Naive B cell (primary cell): ENCODE results near the gene TEP1. TPM values are rescaled to one million over a fixed set of nuclear protein-coding genes. Genes with fewer than 3 reads are reported as not detected.
A peak's percentile ranks its signal among the peaks of the same experiment; 100 is the strongest.
"Not testable (repeated sequence)": the region's sequence is repeated elsewhere in the genome, so short reads cannot be mapped to it uniquely, and the experiment has no call there.

Experiments
- ATAC-seq, 2 donors: fragments of 150-1000 bp; cut with Tn5 transposase; 2 replicates each; pipeline ENCODE4 v1.10.0; 2021; ENCODE audit warnings: low read depth in 2 of 2, mild to moderate bottlenecking in 2 of 2, moderate library complexity in 2 of 2
- DNase-seq: peaks from one replicate; pipeline ENCODE4 v3.0.0; 2022
- H3K27ac Mint-ChIP-seq, 6 donors: one replicate each; pipeline ENCODE4 v1.8.0; 2020 to 2022; ENCODE audit warnings: mild to moderate bottlenecking in 6 of 6, mixed read lengths in 6 of 6, moderate library complexity in 5 of 6, inconsistent platforms in 2 of 6
- H3K27me3 Mint-ChIP-seq, 3 donors: one replicate each; pipeline ENCODE4 v1.8.0; 2021 to 2022; ENCODE audit warnings: mixed read lengths in 3 of 3, mild to moderate bottlenecking in 1 of 3
- H3K36me3 Mint-ChIP-seq, 2 donors: one replicate each; pipeline ENCODE4 v1.8.0; 2020 to 2022; ENCODE audit warnings: mixed read lengths in 2 of 2, inconsistent platforms in 1 of 2, mild to moderate bottlenecking in 1 of 2
- H3K4me1 Mint-ChIP-seq, 3 donors: one replicate each; pipeline ENCODE4 v1.8.0; 2020 to 2022; ENCODE audit warnings: mixed read lengths in 3 of 3, inconsistent platforms in 1 of 3, mild to moderate bottlenecking in 1 of 3, moderate library complexity in 1 of 3
- H3K4me3 Mint-ChIP-seq, 8 donors: one replicate each; pipeline ENCODE4 v1.8.0; 2020 to 2022; ENCODE audit warnings: mild to moderate bottlenecking in 8 of 8, mixed read lengths in 8 of 8, moderate library complexity in 8 of 8, inconsistent platforms in 2 of 8
- H3K9me3 Mint-ChIP-seq, 7 donors: one replicate each; pipeline ENCODE4 v1.8.0; 2020 to 2022; ENCODE audit warnings: mixed read lengths in 7 of 7, mild to moderate bottlenecking in 5 of 7, inconsistent platforms in 2 of 7, moderate library complexity in 1 of 7
- polyA plus RNA-seq, 6 donors: library from polyadenylated mRNA; unstranded; fragments of 300-500 nt; fragmentation: Illumina TruSeq; gene quantifications; one replicate each; pipeline ENCODE4 v1.2.3, GENCODE V29; 2021; ENCODE audit warnings: low read depth in 6 of 6

Gene TEP1
- polyA plus RNA-seq, result 10 to 100 TPM in 1 of 6 donors, 1 to 10 TPM in 4, under 1 TPM in 1; 0.15 to 17.2 (median 7.7) TPM

DNA sequence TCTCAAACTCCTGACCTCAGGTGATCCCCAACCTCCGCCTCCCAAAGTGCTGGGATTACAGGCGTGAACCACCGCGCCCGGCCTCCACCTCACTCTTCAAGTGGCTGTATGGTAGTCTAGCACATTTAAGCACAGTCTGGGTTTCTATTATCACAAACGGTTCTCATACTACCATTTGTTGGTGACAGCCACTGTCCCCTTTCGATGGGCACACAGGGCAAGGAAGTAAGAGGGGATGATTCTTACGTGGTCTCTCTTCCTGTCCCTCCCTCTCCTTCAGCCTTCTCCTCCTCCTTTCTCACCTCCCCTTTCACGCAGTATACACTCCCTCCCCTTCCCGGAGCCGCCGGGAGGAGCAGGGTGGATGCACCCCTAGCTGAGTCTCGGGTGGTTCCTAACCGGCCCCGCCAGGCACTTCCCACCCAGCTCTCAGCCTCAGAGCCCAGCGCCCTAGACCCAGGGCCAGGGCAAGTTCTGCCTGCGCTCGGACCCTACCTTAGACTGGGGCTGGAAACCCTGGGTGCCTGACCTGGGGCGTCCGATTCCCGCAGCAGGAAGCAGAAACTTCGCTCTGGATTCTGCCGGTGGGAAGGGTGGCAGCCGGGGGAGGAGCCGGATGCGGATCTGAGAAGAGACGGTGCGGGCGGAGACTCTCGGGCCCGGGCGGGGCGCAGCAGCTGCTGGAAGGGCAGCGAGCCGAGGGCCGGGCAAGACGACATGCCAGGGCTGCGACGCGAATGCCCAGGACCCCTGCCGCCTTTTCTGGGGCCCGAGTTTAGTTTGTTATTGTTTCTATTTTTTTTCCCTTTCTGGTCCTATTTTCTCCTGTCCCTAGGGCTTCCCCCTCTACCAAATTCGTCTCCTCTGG, at the start of gene TEP1:
Gene TEP1, minus strand, starts transcription at position 626 of the 868 bp plus-strand sequence. CDS start 5,062 bp downstream, outside the sequence.
- H3K4me3 Mint-ChIP-seq, result peak within 1 kb of the TSS; percentile 88 to 100 (median 96)
- no peaks in the 10 kb centered on the region for H3K36me3 Mint-ChIP-seq
- no peaks in the 10 kb centered on the region for H3K9me3 Mint-ChIP-seq
- no peaks in the 10 kb centered on the region for H3K27me3 Mint-ChIP-seq
- DNase-seq, result peak; percentile 73
- peak within 1 kb of the TSS; percentile 89 to 99 (median 98) for H3K27ac Mint-ChIP-seq
- ATAC-seq, result peak; percentile 68
- peaks cover 40 to 64% (median 48%) of the 10 kb centered on the region in 3 donors for H3K4me1 Mint-ChIP-seq

GRCh38 chr14:20461225-20462141, 48.2 kb upstream of the TEP1 start, which contains the start of gene PIP4P1:
PIP4P1 (minus strand) TSS chr14:20461434; CDS start chr14:20461325, 109 bp downstream.
- Mint-ChIP-seq H3K4me1 (peaks cover 41 to 55% (median 43%) of the 10 kb centered on the region in 3 donors), H3K27me3 (no peaks in the 10 kb centered on the region), H3K36me3 (peaks cover 11 to 19% of the 10 kb centered on the region in 2 donors), H3K4me3 (peak within 1 kb of the TSS; percentile 89 to 98 (median 94)), H3K9me3 (peaks cover 0 to 5% (median 0%) of the 10 kb centered on the region in 7 donors), H3K27ac (peak within 1 kb of the TSS; percentile 98 to 100 (median 99))
- ATAC-seq, result peak; percentile 74 to 76
- DNase-seq, result peak; percentile 99

DNA sequence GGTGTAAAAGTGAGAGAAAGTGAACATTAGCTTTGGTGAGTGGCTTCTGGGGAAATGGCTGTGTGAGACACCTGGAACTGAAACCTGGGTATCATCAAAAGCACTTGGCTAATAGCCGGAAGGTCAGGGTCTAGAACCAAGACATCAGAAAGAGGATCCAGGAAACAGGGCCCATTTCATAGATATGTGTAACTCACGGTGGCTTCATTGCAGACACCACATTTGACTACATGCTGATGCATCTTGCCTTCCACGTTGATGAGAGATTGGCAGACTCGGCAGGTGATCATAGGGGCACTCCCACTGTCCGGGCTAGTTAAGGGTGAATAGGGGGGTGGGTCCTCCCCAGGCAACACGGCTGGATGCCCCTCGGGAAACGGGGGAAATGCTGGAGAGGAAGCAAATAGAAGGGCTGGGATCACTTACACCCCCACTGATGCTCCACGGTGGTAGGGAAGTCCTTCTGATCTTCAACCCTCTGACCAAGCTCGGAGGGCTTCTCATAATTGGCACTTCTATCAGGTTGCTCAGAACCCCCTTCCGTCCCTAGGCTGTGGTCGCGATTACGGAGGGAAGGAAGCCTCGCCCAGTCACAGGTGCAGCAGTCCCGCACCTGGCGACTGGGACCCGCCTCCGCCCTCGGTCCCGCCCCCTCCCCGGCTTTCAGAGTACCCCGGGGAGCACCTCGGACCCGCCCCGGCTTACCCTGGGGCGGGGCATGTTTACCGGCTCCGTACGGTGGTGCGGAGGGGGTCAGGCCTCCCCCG, 47.3 kb upstream of the TEP1 start:
- H3K4me1 Mint-ChIP-seq, result peaks cover 41 to 55% (median 43%) of the 10 kb centered on the region in 3 donors
- ATAC-seq, result peak; percentile 48 to 51
- peak; percentile 87 for DNase-seq
- peak overlapping the region; percentile 98 to 100 (median 99) for H3K27ac Mint-ChIP-seq
- peaks cover 11 to 19% of the 10 kb centered on the region in 2 donors for H3K36me3 Mint-ChIP-seq
- peaks cover 0 to 5% (median 0%) of the 10 kb centered on the region in 7 donors for H3K9me3 Mint-ChIP-seq
- no peaks in the 10 kb centered on the region for H3K27me3 Mint-ChIP-seq
- peak overlapping the region; percentile 89 to 98 (median 94) for H3K4me3 Mint-ChIP-seq

DNA sequence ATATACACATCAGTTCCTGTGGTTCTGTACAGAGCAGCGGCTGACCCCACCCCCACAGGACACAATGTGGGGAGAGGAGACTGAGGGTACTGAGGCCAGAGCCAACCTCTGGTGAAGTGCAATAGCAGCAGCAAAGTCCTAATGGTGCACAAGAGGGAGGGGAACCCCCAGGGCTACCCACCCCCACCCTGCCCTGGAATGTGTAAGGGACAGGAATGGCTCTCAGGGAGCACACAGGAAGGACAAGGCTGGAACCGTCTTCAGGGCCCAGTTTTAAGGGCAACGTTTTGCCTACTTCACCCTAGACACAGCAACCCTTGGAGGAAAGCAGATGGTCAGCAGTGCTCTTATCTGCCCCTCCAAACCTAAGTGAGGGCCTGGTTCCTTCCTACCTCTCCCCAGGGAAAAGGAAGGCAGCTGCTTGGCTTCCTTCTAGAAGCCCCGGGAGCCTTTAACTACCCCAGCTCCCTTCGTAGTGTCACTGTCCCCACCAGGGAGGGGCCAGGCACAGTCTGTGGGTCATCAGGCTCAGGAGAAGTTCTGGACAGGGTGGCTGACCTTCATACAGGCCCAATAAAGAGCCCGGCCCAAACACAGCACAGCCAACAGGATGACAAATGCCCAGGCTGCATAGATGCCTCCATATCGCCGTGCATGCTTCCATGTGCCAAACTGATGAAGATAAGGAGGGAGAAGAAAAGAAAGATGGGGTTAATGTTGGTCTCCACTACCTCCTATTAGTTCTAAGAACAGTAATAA, 44.9 kb upstream of the TEP1 start:
- Mint-ChIP-seq H3K4me3 (peak overlapping the region in 2 of 8 donors; percentile 41 to 92), H3K9me3 (peaks cover 0 to 5% (median 0%) of the 10 kb centered on the region in 7 donors), H3K27me3 (no peaks in the 10 kb centered on the region), H3K36me3 (peaks cover 11 to 19% of the 10 kb centered on the region in 2 donors), H3K4me1 (peaks cover 27 to 41% (median 28%) of the 10 kb centered on the region in 3 donors), H3K27ac (peak overlapping the region in 2 of 6 donors; percentile 85 to 99)
- DNase-seq (no peak), ATAC-seq (no peak)

DNA sequence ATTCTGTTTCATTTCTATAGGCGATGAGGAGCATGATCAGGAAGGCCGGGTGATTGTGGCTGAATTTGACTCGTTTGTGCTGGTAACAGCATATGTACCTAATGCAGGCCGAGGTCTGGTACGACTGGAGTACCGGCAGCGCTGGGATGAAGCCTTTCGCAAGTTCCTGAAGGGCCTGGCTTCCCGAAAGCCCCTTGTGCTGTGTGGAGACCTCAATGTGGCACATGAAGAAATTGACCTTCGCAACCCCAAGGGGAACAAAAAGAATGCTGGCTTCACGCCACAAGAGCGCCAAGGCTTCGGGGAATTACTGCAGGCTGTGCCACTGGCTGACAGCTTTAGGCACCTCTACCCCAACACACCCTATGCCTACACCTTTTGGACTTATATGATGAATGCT, 43.7 kb upstream of the TEP1 start:
- peaks cover 0 to 4% (median 0%) of the 10 kb centered on the region in 7 donors for H3K9me3 Mint-ChIP-seq
- peak overlapping the region in 3 of 8 donors; percentile 23 to 50 (median 45) for H3K4me3 Mint-ChIP-seq
- peak overlapping the region in 4 of 6 donors; percentile 11 to 81 (median 30) for H3K27ac Mint-ChIP-seq
- DNase-seq, result no peak
- H3K27me3 Mint-ChIP-seq, result no peaks in the 10 kb centered on the region
- H3K4me1 Mint-ChIP-seq, result peaks cover 30 to 46% (median 31%) of the 10 kb centered on the region in 3 donors
- peaks cover 11 to 25% of the 10 kb centered on the region in 2 donors for H3K36me3 Mint-ChIP-seq
- no peak for ATAC-seq

GRCh38 chr14:20455355-20456300, 42.3 kb upstream of the TEP1 start:
- peaks cover 23 to 43% (median 24%) of the 10 kb centered on the region in 3 donors for H3K4me1 Mint-ChIP-seq
- ATAC-seq, result peak; percentile 49 to 59

GRCh38 chr14:20454516-20455354, 41.4 kb upstream of the TEP1 start, which contains the start of the genes APEX1 and OSGEP:
APEX1 (plus strand) TSS chr14:20455226; CDS start chr14:20455646, 420 bp downstream.
OSGEP (minus strand) TSS chr14:20454812; CDS start chr14:20454683, 129 bp downstream.
- no peaks in the 10 kb centered on the region for H3K27me3 Mint-ChIP-seq
- H3K27ac Mint-ChIP-seq, result peak within 1 kb of the TSS in 1 of 6 donors; percentile 76
- peaks cover 11 to 28% of the 10 kb centered on the region in 2 donors for H3K36me3 Mint-ChIP-seq
- ATAC-seq (peak; percentile 82 to 85), DNase-seq (peak; percentile 96)
- H3K4me3 Mint-ChIP-seq, result no peak within 1 kb of the TSS
- no peaks in the 10 kb centered on the region for H3K9me3 Mint-ChIP-seq
- H3K4me1 Mint-ChIP-seq, result peaks cover 14 to 34% (median 19%) of the 10 kb centered on the region in 3 donors

More at GRCh38 chr14:20455355-20456300, 42.3 kb upstream of the TEP1 start:
- DNase-seq, result no peak
- Mint-ChIP-seq H3K9me3 (no peaks in the 10 kb centered on the region), H3K36me3 (peaks cover 13 to 28% of the 10 kb centered on the region in 2 donors), H3K27me3 (no peaks in the 10 kb centered on the region), H3K4me3 (no peak overlapping the region), H3K27ac (no peak overlapping the region)

DNA sequence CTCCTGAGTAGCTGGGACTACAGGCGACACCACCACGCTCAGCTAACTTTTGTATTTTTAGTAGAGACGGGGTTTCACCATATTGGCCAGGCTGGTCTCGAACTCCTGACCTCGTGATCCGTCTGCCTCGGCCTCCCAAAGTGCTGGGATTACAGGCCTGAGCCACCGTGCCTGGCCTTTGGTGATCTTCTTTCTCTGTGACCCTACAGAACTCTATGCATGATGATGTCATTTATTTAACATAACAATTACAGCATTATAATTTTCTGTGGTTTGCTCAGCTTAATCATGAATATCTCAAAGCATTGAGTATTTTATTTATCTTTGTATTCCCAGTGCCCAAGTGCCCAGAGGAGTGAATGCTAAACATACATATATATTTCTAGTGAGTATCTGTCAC, 39.5 kb upstream of the TEP1 start:
- Mint-ChIP-seq H3K4me3 (peak overlapping the region in 5 of 8 donors; percentile 17 to 82 (median 57)), H3K4me1 (peaks cover 4 to 21% (median 20%) of the 10 kb centered on the region in 3 donors), H3K27ac (peak overlapping the region in 2 of 6 donors; percentile 5 to 79), H3K36me3 (peaks cover 23 to 28% of the 10 kb centered on the region in 2 donors)
- H3K27me3 Mint-ChIP-seq, H3K9me3 Mint-ChIP-seq, ATAC-seq, DNase-seq: not testable (repeated sequence)

DNA sequence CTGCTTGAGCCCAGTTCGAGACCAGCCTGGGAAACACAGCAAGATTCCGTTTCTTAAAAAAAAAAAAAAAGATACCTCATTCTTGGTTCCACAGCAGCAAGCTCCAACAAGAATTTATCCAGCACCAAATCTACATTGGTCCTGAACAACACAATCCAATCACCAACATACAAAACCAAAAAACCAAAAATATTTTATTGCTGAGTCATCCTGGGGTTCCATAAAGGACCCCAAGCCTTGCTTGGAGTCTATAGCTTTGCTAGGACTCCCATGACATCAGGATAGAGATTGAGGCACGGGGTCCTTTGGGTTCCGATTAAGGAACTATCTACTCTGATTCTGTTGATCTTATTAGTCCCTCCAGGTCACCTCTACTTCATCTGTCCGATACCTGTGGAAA, 33.6 kb upstream of the TEP1 start:
- peaks cover 22 to 44% of the 10 kb centered on the region in 2 donors for H3K36me3 Mint-ChIP-seq
- H3K27me3 Mint-ChIP-seq, result no peaks in the 10 kb centered on the region
- H3K4me1 Mint-ChIP-seq, result peaks cover 3 to 21% (median 8%) of the 10 kb centered on the region in 3 donors
- ATAC-seq, result no peak
- no peak overlapping the region for H3K4me3 Mint-ChIP-seq
- no peaks in the 10 kb centered on the region for H3K9me3 Mint-ChIP-seq
- no peak for DNase-seq
- H3K27ac Mint-ChIP-seq, result peak overlapping the region in 1 of 6 donors; percentile 77

DNA sequence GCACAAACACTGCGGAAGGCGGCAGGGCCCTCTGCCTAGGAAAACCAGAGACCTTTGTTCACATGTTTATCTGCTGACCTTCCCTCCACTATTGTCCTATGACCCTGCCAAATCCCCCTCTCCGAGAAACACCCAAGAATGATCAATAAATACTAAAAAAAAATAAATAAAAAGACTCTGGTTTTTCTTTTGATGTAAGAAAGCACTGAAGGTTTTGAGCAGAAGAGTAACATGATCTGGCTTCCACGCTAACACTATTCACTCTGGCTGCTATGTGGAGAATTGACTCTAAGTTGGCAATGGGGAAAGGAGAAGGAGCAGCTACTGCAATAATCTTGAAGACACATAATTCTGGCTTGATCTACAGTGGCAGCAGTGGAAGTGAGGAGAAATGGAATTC, 30.3 kb upstream of the TEP1 start:
- not testable (repeated sequence) for H3K27me3 Mint-ChIP-seq, H3K9me3 Mint-ChIP-seq, DNase-seq, H3K4me3 Mint-ChIP-seq, ATAC-seq, H3K27ac Mint-ChIP-seq
- Mint-ChIP-seq H3K36me3 (peaks cover 10 to 37% of the 10 kb centered on the region in 2 donors), H3K4me1 (peaks cover 35 to 46% (median 37%) of the 10 kb centered on the region in 3 donors)
